ENCODE data around the gene ASF1B.

Gene ASF1B

DNA sequence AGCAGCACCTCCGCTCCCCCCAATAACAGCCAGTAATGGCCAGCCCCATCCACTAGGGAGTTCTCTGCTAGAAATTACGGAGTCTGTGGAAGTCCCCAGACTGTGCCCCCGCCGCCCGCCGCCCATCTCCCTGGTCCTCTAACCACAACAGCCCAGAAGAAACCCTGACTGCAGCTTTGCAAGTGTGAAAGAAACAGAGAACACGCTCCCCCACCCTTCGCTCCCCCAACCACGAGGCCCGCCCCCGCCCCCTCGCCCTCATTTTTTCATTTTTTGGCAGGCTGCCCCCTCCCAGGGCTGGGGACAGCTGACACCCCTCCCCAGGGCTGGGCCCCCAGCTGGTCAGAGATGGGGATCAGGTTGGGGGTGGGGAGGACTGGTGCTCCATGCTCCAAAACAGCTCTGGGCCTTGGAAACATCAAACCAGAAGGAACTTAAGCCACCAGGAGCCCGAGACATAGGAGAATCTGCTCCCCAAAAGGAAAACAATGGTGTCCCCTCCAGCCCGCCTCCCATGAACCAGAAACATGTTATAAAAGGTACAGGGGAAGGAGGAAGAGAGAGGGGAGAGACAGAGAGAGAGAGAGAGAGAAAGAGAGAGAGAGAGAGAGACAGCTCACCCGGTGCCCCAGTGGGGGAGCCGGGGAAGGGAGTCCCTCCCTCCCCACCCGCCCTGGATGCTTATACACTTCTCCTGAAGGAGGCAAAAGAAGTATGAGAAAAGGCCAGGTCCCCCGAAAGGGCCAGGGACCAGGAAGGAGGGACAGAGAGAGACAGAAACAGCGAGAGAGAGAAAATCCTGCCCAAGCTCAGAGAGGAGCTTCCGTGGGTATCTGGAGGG lies 29.8 kb upstream of the ASF1B start:
- FAIRE-seq (no peak), DNase-seq (ENCODE audit: insufficient read length, low spot score) (no peak)
- no peak for TF ChIP-seq CTCF (IDR thresholded peaks at IDR 0.05; ENCODE audit: insufficient read depth, missing control alignments)

GRCh38 chr19:14164724-14165493 lies 28.5 kb upstream of the ASF1B start:
- DNase-seq (ENCODE audit: insufficient read length, low spot score) (no peak), FAIRE-seq (no peak)
- TF ChIP-seq CTCF (IDR thresholded peaks at IDR 0.05; ENCODE audit: insufficient read depth, missing control alignments): no peak

DNA sequence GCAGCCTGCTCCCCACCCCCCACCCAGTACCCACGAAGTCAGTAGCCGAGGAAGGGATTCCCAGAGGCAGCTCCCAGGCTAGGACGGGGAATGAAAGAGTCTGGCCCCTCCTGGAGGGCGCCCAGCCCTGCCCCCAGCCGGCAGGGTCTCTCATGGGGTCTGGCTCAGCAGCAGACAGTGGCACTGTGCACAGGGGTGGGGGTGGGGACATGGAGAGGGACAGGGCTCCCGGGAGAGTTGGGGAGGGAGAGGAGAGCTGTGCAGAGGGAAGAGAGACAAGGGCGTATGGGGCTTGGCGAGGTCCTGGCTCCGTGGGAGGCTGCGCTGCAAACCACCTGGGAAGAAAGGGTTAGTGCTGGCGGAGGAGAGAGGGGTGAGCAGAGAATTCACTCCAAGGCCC lies 27.7 kb upstream of the ASF1B start:
- FAIRE-seq: no peak
- DNase-seq (ENCODE audit: insufficient read length, low spot score): no peak
- TF ChIP-seq CTCF (IDR thresholded peaks at IDR 0.05; ENCODE audit: insufficient read depth, missing control alignments): no peak

DNA sequence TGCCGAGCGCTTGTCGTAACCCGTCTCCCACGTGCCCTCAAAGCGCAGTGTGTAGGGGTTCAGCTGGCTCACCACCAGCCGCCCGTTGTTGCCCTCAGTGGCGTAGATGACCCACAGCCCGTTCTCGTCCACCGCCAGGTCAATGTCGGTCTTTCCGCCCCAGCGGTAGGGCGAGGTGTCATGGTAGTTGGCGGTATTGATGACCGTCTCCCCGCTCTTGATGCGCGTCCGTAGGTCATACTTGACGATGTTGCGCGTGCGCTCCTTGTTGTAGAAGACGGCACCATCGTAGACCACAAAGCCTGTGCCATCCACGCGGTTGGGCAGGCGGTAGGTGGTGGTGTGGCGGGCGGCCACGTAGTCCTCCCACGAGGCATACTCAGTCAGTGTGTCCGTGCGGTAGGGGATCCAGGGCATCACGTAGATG lies 26.5 kb upstream of the ASF1B start:
- DNase-seq (ENCODE audit: insufficient read length, low spot score) (no peak), FAIRE-seq (no peak)
- no peak for TF ChIP-seq CTCF (IDR thresholded peaks at IDR 0.05; ENCODE audit: insufficient read depth, missing control alignments)

DNA sequence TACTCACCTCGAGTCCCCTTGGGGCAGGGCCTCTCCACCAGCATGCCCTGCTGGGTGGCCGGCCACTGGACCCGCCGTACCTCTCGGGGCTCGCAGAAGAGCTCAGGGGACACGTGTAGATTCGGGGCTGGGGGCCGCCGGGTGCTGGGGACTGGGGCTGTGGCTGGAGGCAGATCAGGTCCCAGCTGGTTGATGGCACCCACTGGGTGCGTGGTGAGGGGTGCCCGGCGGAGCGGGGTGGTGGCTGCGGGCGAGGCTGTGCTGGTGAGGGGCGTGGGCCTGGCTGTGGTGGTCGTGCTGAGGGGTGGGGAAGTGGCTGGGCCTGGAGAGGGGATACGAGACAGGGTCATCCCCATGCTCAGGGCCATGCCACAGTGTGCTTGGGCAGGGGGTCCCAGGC lies 24.9 kb upstream of the ASF1B start:
- no peak for DNase-seq (ENCODE audit: insufficient read length, low spot score)
- no peak for FAIRE-seq
- no peak for TF ChIP-seq CTCF (IDR thresholded peaks at IDR 0.05; ENCODE audit: insufficient read depth, missing control alignments)

- DNase-seq (ENCODE audit: insufficient read length, low spot score): no peak
These were observed 23.8 kb upstream of the ASF1B start for GRCh38 chr19:14160017-14160703.

More at GRCh38 chr19:14160017-14160703, 23.8 kb upstream of the ASF1B start:
- no peak for FAIRE-seq
- TF ChIP-seq CTCF (IDR thresholded peaks at IDR 0.05; ENCODE audit: insufficient read depth, missing control alignments): no peak

All from D721Med (cell line).